Central memory CD4-positive, alpha-beta T cell (primary cell): ENCODE data around the gene PDCD2L.

ENCODE experiments used
- DNase-seq: peaks from one replicate; pipeline ENCODE4 v3.0.0; 2022

PDCD2L gene

GRCh38 chr19:34474233-34474989 is 70.2 kb downstream of the PDCD2L start:
- no peak for DNase-seq

- no peak for DNase-seq
These were observed 71.1 kb downstream of the PDCD2L start for GRCh38 chr19:34475026-34475974.
